SK-N-SH (cell line): Measurements from ENCODE around the gene EFNA3. TPM values are rescaled to one million over a fixed set of nuclear protein-coding genes. Genes with fewer than 3 reads are reported as not detected.

ENCODE experiments used
- CTCF ChIA-PET: fragments of 300-600, 350-600 bp; formaldehyde crosslinking; extraction: SDS; loops from one replicate; lab custom pipeline; 2021; lab: Yijun Ruan, JAX
- POLR2A ChIA-PET: fragments of 350-600 bp; sonication (Branson Sonifier 250); formaldehyde crosslinking; extraction: SDS; loops from one replicate; lab custom pipeline; 2020; ENCODE audit warnings: antibody characterized with exemption, inconsistent platforms; lab: Yijun Ruan, JAX
- DNase-seq: peaks from one replicate; pipeline ENCODE4 v3.0.0; 2012
- H2AFZ ChIP-seq: fragments of 200-600 bp; sonication (generic); 2 replicates; pipeline ENCODE4 v1.8.1; 2016; ENCODE audit warnings: antibody characterized with exemption, mild to moderate bottlenecking, low read depth
- H3F3A ChIP-seq: fragments of 200-600 bp; sonication (generic); replicated peaks from 2 replicates; pipeline ENCODE3; 2016; ENCODE audit warnings: antibody characterized with exemption, mild to moderate bottlenecking; ENCODE audit not compliant: insufficient read depth
- H3K27ac ChIP-seq, 2 experiments: fragments of 200-500 bp in 1 of 2; fragments of 200-600 bp in 1 of 2; sonication (Bioruptor generic) in 1 of 2; sonication (generic), shearing (Covaris generic) in 1 of 2; 2 replicates each; pipeline versions ENCODE4 v1.5.1 to v1.6.1; 2014 to 2016; ENCODE audit warnings: low read depth in 2 of 2, inconsistent platforms in 1 of 2, low read length in 1 of 2, mild to moderate bottlenecking in 1 of 2, mixed read lengths in 1 of 2
- H3K27me3 ChIP-seq: fragments of 200-600 bp; sonication (generic), shearing (Covaris generic); 2 replicates; pipeline ENCODE4 v1.6.1; 2016; ENCODE audit warnings: mixed run types; ENCODE audit not compliant: insufficient read depth
- H3K36me3 ChIP-seq, 2 experiments: fragments of 200-500 bp in 1 of 2; fragments of 200-600 bp in 1 of 2; sonication (Bioruptor generic) in 1 of 2; sonication (generic) in 1 of 2; replicated peaks in 1 of 2; 2 replicates each; pipeline versions ENCODE3 to v1.5.1; 2014 to 2016; ENCODE audit warnings: low read length in 1 of 2, mild to moderate bottlenecking in 1 of 2; ENCODE audit not compliant: insufficient read depth in 2 of 2, control insufficient read depth in 1 of 2
- H3K4me1 ChIP-seq, 2 experiments: fragments of 200-500 bp in 1 of 2; fragments of 200-600 bp in 1 of 2; sonication (Bioruptor generic) in 1 of 2; sonication (generic), shearing (Covaris generic) in 1 of 2; 2 replicates each; pipeline versions ENCODE4 v1.5.1 to v1.6.1; 2014 to 2016; ENCODE audit warnings: low read depth in 1 of 2, low read length in 1 of 2, mixed run types in 1 of 2; ENCODE audit not compliant: insufficient read depth in 2 of 2, control insufficient read depth in 1 of 2
- H3K4me2 ChIP-seq: fragments of 200-600 bp; sonication (generic), shearing (Covaris generic); 2 replicates; pipeline ENCODE4 v1.6.1; 2017; ENCODE audit warnings: mixed run types
- H3K4me3 ChIP-seq, 2 experiments: fragments of 200-500 bp in 1 of 2; fragments of 200-600 bp in 1 of 2; sonication (Bioruptor generic) in 1 of 2; sonication (generic), shearing (Covaris generic) in 1 of 2; 2 replicates each; pipeline versions ENCODE4 v1.5.1 to v1.8.1; 2014 to 2016; ENCODE audit warnings: low read depth in 2 of 2, inconsistent platforms in 1 of 2, low read length in 1 of 2, mild to moderate bottlenecking in 1 of 2, mixed read lengths in 1 of 2, moderate library complexity in 1 of 2
- H3K79me2 ChIP-seq: fragments of 200-600 bp; sonication (generic); 2 replicates; pipeline ENCODE4 v1.8.1; 2017; ENCODE audit warnings: mild to moderate bottlenecking; ENCODE audit not compliant: insufficient read depth
- H3K9ac ChIP-seq: fragments of 200-600 bp; sonication (generic); 2 replicates; pipeline ENCODE4 v1.6.1; 2017; ENCODE audit warnings: mixed run types
- H3K9me2 ChIP-seq: fragments of 200-600 bp; sonication (generic); 2 replicates; pipeline ENCODE4 v1.6.1; 2017; ENCODE audit warnings: mixed run types
- H3K9me3 ChIP-seq: fragments of 200-600 bp; sonication (generic); 2 replicates; pipeline ENCODE4 v1.6.1; 2017; ENCODE audit warnings: mixed run types, mild to moderate bottlenecking, moderate library complexity
- H4K20me1 ChIP-seq: fragments of 200-600 bp; sonication (generic); 2 replicates; pipeline ENCODE4 v1.6.1; 2017; ENCODE audit warnings: mild to moderate bottlenecking, mixed run types; ENCODE audit not compliant: insufficient read depth
- EP300 ChIP-seq, 2 experiments: IDR thresholded peaks; 2 replicates each; pipeline versions ENCODE4 v1.4.0 to v1.6.1; 2012; ENCODE audit warnings: borderline replicate concordance in 1 of 2, low read depth in 1 of 2, low read length in 1 of 2
- FOSL2 ChIP-seq: IDR thresholded peaks from 2 replicates; pipeline ENCODE4 v1.4.0; 2012; ENCODE audit warnings: low read depth, mild to moderate bottlenecking, moderate library complexity, borderline replicate concordance
- FOXJ3 ChIP-seq: sonication (generic); formaldehyde crosslinking; IDR thresholded peaks from 2 replicates; pipeline ENCODE4 v1.5.1; 2020; ENCODE audit warnings: mild to moderate bottlenecking, missing genetic modification reagents
- FOXM1 ChIP-seq: IDR thresholded peaks from 2 replicates; pipeline ENCODE4 v1.4.0; 2012; ENCODE audit warnings: low read depth, mild to moderate bottlenecking
- GABPA ChIP-seq: IDR thresholded peaks from 2 replicates; pipeline ENCODE4 v1.4.0; 2012; ENCODE audit warnings: low read depth, mild to moderate bottlenecking
- JUND ChIP-seq: IDR thresholded peaks from 2 replicates; pipeline ENCODE4 v1.4.0; 2012
- MEF2A ChIP-seq: IDR thresholded peaks from 2 replicates; pipeline ENCODE4 v1.4.0; 2012; ENCODE audit warnings: low read depth, borderline replicate concordance
- MXI1 ChIP-seq: IDR thresholded peaks from 2 replicates; pipeline ENCODE4 v1.6.1; 2012; ENCODE audit warnings: mild to moderate bottlenecking, low read depth, low read length, improper control_type of control experiment
- NFIC ChIP-seq: IDR thresholded peaks from 2 replicates; pipeline ENCODE4 v1.4.0; 2012; ENCODE audit warnings: borderline replicate concordance
- NRF1 ChIP-seq: IDR thresholded peaks from 2 replicates; pipeline ENCODE4 v1.6.1; 2012; ENCODE audit warnings: low read depth, mild to moderate bottlenecking, low read length
- POLR2AphosphoS5 ChIP-seq: IDR thresholded peaks from 2 replicates; pipeline ENCODE4 v1.6.1; 2012; ENCODE audit warnings: low read depth, low read length
- RFX5 ChIP-seq: IDR thresholded peaks from 2 replicates; pipeline ENCODE4 v1.6.1; 2012; ENCODE audit warnings: mild to moderate bottlenecking, improper control_type of control experiment, low read length
- SMC3 ChIP-seq: IDR thresholded peaks from 2 replicates; pipeline ENCODE4 v1.6.1; 2012; ENCODE audit warnings: low read depth, low read length, improper control_type of control experiment
- TAF1 ChIP-seq: IDR thresholded peaks from 2 replicates; pipeline ENCODE4 v1.6.1; 2012; ENCODE audit warnings: low read depth, mild to moderate bottlenecking, low read length, moderate library complexity, borderline replicate concordance
- TEAD4 ChIP-seq: IDR thresholded peaks from 2 replicates; pipeline ENCODE4 v1.4.0; 2012; ENCODE audit warnings: mild to moderate bottlenecking, borderline replicate concordance; ENCODE audit not compliant: insufficient read depth
- YY1 ChIP-seq: IDR thresholded peaks from 2 replicates; pipeline ENCODE4 v1.4.0; 2012; ENCODE audit warnings: low read depth, mild to moderate bottlenecking
- ZBTB33 ChIP-seq: IDR thresholded peaks from 2 replicates; pipeline ENCODE4 v1.4.0; 2012; ENCODE audit warnings: low read depth, borderline replicate concordance
- whole genome bisulfite sequencing: methylation state at CpG from one replicate; pipeline ENCODE4 v1.1.6; 2017; ENCODE audit warnings: low lambda C conversion rate; 5-methylcytosine and 5-hydroxymethylcytosine counted together
- polyA plus RNA-seq, 3 experiments: library from polyadenylated mRNA; depleted of rRNA; stranded (reverse); fragments of >200 nt; gene quantifications; 2 replicates each; pipeline ENCODE4 v1.2.3, GENCODE V29; 2012
- TF ChIP-seq, protein P1 (sequence below): fragments of 150-350 bp; IDR thresholded peaks from 2 replicates; pipeline ENCODE4 v1.6.1; 2017; ENCODE audit warnings: antibody characterized with exemption, low read length, low read depth, borderline replicate concordance

The EFNA3 gene
- polyA plus RNA-seq, 1 of the 3 experiments (the other 2 are of a cell fraction): 6.0 TPM

GRCh38 chr1:155110381-155110780 is 31.7 kb downstream of the EFNA3 start:
- Histone ChIP-seq H4K20me1 (no peaks in the 10 kb centered on the region), H3K79me2 (no peaks in the 10 kb centered on the region), H3K4me2 (no peak overlapping the region), H3K4me3 (no peak overlapping the region), H3K27me3 (no peaks in the 10 kb centered on the region; the same call in 1 of the 2 replicates), H2AFZ (no peak overlapping the region), H3K9me2 (no peaks in the 10 kb centered on the region), H3K9ac (no peak overlapping the region), H3K36me3 (no peaks in the 10 kb centered on the region), H3K4me1 (no peaks in the 10 kb centered on the region), H3F3A (no peaks in the 10 kb centered on the region), H3K9me3 (no peaks in the 10 kb centered on the region), H3K27ac (no peak overlapping the region)
- POLR2A ChIA-PET: no interaction called here
- CTCF ChIA-PET: interaction anchor here (1.0 to 7.0 kb wide), 2 partner anchors 19 to 84 kb away, joined by 4 to 30 read pairs; no protein-coding TSS in a partner anchor
- no peak for TF ChIP-seq ZBTB33
- no peak for TF ChIP-seq NRF1
- TF ChIP-seq RFX5: no peak
- no peak for TF ChIP-seq MEF2A
- TF ChIP-seq POLR2AphosphoS5: no peak
- no peak for TF ChIP-seq TAF1
- no peak for TF ChIP-seq FOXJ3
- TF ChIP-seq JUND: no peak
- no peak for TF ChIP-seq GABPA
- TF ChIP-seq NFIC: no peak
- no peak for TF ChIP-seq MXI1
- no peak for TF ChIP-seq EP300 (IDR thresholded peaks at IDR 0.05; ENCODE audit: borderline replicate concordance in 1 of 2, low read depth in 1 of 2, low read length in 1 of 2)
- TF ChIP-seq, protein P1, sequence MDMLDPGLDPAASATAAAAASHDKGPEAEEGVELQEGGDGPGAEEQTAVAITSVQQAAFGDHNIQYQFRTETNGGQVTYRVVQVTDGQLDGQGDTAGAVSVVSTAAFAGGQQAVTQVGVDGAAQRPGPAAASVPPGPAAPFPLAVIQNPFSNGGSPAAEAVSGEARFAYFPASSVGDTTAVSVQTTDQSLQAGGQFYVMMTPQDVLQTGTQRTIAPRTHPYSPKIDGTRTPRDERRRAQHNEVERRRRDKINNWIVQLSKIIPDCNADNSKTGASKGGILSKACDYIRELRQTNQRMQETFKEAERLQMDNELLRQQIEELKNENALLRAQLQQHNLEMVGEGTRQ: no peak
- TF ChIP-seq FOXM1: no peak
- no peak for TF ChIP-seq SMC3
- TF ChIP-seq TEAD4: no peak
- no peak for TF ChIP-seq YY1
- no peak for DNase-seq
- 84% methylated on average over 8 of the region's 8 CpGs for WGBS

DNA sequence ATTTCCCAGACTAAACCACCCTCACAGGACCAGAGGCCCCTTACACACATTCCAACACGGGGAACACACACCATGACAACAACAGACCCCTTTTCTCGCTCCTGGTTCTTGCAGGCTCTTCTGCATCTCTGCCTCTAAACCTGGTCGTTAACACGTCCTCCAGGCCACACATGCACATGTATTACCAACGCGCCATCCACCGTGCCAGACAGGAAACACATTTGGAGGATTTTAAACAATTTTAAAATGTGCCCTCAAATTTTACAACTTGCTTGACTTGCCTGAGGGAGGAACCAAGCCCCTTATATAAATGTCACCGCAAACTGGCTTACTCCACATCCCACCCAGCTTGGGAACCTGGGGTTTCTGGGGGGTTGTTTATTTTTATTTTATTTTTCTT is 32.2 kb downstream of the EFNA3 start:
- H4K20me1 ChIP-seq: no peaks in the 10 kb centered on the region
- TF ChIP-seq FOSL2: no peak
- TF ChIP-seq, all 33 proteins: peak for 0
- no peaks in the 10 kb centered on the region for H3K36me3 ChIP-seq
- no peaks in the 10 kb centered on the region for H3F3A ChIP-seq
- no peak overlapping the region for H3K9ac ChIP-seq
- ChIA-PET CTCF (interaction anchor here (1.0 to 7.0 kb wide), 3 partner anchors 19 to 83 kb away, joined by 4 to 30 read pairs (median 4); no protein-coding TSS in a partner anchor), POLR2A (no interaction called here)
- no peaks in the 10 kb centered on the region for H3K9me3 ChIP-seq
- 68% methylated on average over 8 of the region's 8 CpGs for WGBS
- no peak overlapping the region for H2AFZ ChIP-seq
- no peak overlapping the region for H3K4me3 ChIP-seq
- DNase-seq: no peak
- H3K27me3 ChIP-seq: no peaks in the 10 kb centered on the region; the same call in 1 of the 2 replicates
- H3K4me1 ChIP-seq: no peaks in the 10 kb centered on the region
- H3K27ac ChIP-seq: no peak overlapping the region
- no peaks in the 10 kb centered on the region for H3K79me2 ChIP-seq
- no peaks in the 10 kb centered on the region for H3K9me2 ChIP-seq
- no peak overlapping the region for H3K4me2 ChIP-seq
